Heart left ventricle (tissue), 16 donors: ENCODE measurements around the gene PRKN. TPM values are rescaled to one million over a fixed set of nuclear protein-coding genes. Genes with fewer than 3 reads are reported as not detected.

Source experiments
- ATAC-seq, 4 donors: fragments of 200-7000 bp; cut with Tn5 transposase; one replicate each; pipeline ENCODE4 v1.9.1; 2020 to 2022; ENCODE audit warnings: moderate library complexity in 4 of 4, mild to moderate bottlenecking in 3 of 4, moderate number of reproducible peaks in 1 of 4
- DNase-seq, 5 donors: peaks; one replicate each; pipeline ENCODE4 v3.0.0-alpha.2; 2020
- H3K27ac ChIP-seq, 12 donors: fragments of 200-600 bp; sonication (generic) in 4 of 12; one replicate each; pipeline versions ENCODE4 v1.5.0 to v1.8.0; 2016 to 2022; ENCODE audit warnings: mild to moderate bottlenecking in 2 of 12
- H3K27me3 ChIP-seq, 9 donors: fragments of 200-600 bp; sonication (generic) in 2 of 9; one replicate each; pipeline versions ENCODE4 v1.5.1 to v1.8.0; 2016 to 2022; ENCODE audit warnings: mild to moderate bottlenecking in 3 of 9
- H3K36me3 ChIP-seq, 9 donors: fragments of 200-600 bp; sonication (generic) in 2 of 9; one replicate each; pipeline versions ENCODE4 v1.5.0 to v1.8.0; 2018 to 2022; ENCODE audit warnings: mild to moderate bottlenecking in 2 of 9
- H3K4me1 ChIP-seq, 12 donors: fragments of 200-600 bp; sonication (generic) in 4 of 12; one replicate each; pipeline versions ENCODE4 v1.5.0 to v1.8.0; 2016 to 2022; ENCODE audit warnings: mild to moderate bottlenecking in 3 of 12
- H3K4me3 ChIP-seq, 12 donors: fragments of 200-600 bp; sonication (generic) in 4 of 12; one replicate each; pipeline versions ENCODE4 v1.5.0 to v1.8.0; 2017 to 2022; ENCODE audit warnings: mild to moderate bottlenecking in 9 of 12, moderate library complexity in 4 of 12
- H3K9me3 ChIP-seq, 12 donors: fragments of 200-600 bp; sonication (generic) in 4 of 12; one replicate each; pipeline versions ENCODE4 v1.5.0 to v1.8.0; 2016 to 2022; ENCODE audit warnings: mild to moderate bottlenecking in 1 of 12
- POLR2A ChIP-seq, 2 donors: fragments of 450-650 bp; IDR thresholded peaks; one replicate each; pipeline ENCODE4 v1.6.1; 2017; ENCODE audit warnings: antibody characterized with exemption in 2 of 2, mild to moderate bottlenecking in 2 of 2, moderate library complexity in 2 of 2
- WGBS, 4 donors: extraction: QIAGEN DNeasy Blood & Tissue Kit in 2 of 4; methylation state at CpG; one replicate each; pipeline versions ENCODE4 v1.1.5 to v1.1.7; 2013 to 2018; 5-methylcytosine and 5-hydroxymethylcytosine counted together
- intact Hi-C, 10 donors: fragments of 100-400 bp; cut with DNase I; formaldehyde crosslinking; loops; one replicate each; pipeline versions ENCODE4 v1.11.1 to v1.14.2; 2022
- polyA plus RNA-seq, 2 donors: library from polyadenylated mRNA; stranded (reverse); fragments of 200-250 nt; gene quantifications; one replicate each; pipeline ENCODE4 v1.2.3, GENCODE V29; 2013
- total RNA-seq, 9 donors: library from RNA; depleted of rRNA in 2 of 9; stranded (reverse); fragments of >200 nt in 2 of 9; fragmentation: NEBNext Ultra II Directional in 3 of 9; extraction: Animal tissue kit (Norgen Biotek cat#: 25700) in 3 of 9; gene quantifications; one replicate each; pipeline versions ENCODE4 v1.1.0 to v1.2.4, GENCODE V29; 2016 to 2023
- TF ChIP-seq, protein P1 (sequence below), 12 donors: fragments of 200-600 bp; sonication (generic) in 4 of 12; IDR thresholded peaks; one replicate each; pipeline versions ENCODE4 v1.5.0 to v1.8.0; 2018 to 2022; ENCODE audit warnings: antibody characterized with exemption in 12 of 12, mild to moderate bottlenecking in 5 of 12
- donor health status: ischemic (EF 13 %, LVEDD 7.1; RV severe dilation, severe dysfunction).
- donor health status: healthy with polysubstance abuse.
- donor health status: DM: no; HTN: yes; CAD: no.
- donor health status: DM: no; HTN: no; CAD: no.
- donor health status: ischemic (EF 25% LVEDD 6.9; RV normal size, moderate dysfunction).
- donor health status: ischemic (EF 25% LVEDD 5.7; RV mildly dilated, moderate dysfunction).
- donor health status: healthy.
- donor health status: DM: yes; HTN: yes; CAD: no.
- donor health status: ischemic (EF 35%, LVEDD 5.7; RV mildly dilated, moderate dysfunction).
- donor health status: nonischemic (EF 11% LVEDD 7.7; RV severe dilation, severe dysfunction).
- donor health status: DM: yes; HTN: yes; CAD: no.
- donor health status: PGD.
- donor health status: ischemic (EF 29% LVEDD 5.4; RV normal size, mild dysfunction).
- donor health status: nonischemic (EF 23%, LVEDD 6.1; RV moderate dilation, normal function).

PRKN gene
- total and polyA plus RNA-seq, 11 donors, result 3.4 to 32.5 (median 21.2) TPM

DNA sequence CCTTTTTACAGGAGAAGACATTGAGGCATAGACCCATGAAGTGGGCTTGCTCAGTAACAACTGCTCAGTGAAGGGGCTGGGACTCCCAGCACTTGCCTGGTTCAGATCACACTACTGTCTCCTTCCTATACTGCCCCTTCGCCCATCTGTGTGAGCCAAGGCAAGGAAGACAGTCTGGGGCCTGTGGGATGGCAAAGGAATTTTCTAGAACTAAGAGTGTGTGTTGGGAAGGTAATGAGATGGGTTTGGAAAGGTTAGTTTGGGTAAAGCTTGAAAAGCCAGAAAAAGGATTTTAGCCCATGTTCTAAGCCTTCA lies 1240.4 kb downstream of the PRKN start:
- ATAC-seq (peak in 1 of 4 donors; percentile 19), DNase-seq (no peak)
- intact Hi-C loops, result loop anchor here in 1 of 10 donors (5.0 kb wide), 1 partner anchor 50 kb away; no protein-coding TSS in a partner anchor
- H3K4me3 ChIP-seq, result no peak overlapping the region
- peaks cover 0 to 16% (median 1%) of the 10 kb centered on the region in 12 donors for H3K4me1 ChIP-seq
- no peaks in the 10 kb centered on the region for H3K27me3 ChIP-seq
- TF ChIP-seq POLR2A (IDR thresholded peaks at IDR 0.05), result no peak
- TF ChIP-seq, protein P1, sequence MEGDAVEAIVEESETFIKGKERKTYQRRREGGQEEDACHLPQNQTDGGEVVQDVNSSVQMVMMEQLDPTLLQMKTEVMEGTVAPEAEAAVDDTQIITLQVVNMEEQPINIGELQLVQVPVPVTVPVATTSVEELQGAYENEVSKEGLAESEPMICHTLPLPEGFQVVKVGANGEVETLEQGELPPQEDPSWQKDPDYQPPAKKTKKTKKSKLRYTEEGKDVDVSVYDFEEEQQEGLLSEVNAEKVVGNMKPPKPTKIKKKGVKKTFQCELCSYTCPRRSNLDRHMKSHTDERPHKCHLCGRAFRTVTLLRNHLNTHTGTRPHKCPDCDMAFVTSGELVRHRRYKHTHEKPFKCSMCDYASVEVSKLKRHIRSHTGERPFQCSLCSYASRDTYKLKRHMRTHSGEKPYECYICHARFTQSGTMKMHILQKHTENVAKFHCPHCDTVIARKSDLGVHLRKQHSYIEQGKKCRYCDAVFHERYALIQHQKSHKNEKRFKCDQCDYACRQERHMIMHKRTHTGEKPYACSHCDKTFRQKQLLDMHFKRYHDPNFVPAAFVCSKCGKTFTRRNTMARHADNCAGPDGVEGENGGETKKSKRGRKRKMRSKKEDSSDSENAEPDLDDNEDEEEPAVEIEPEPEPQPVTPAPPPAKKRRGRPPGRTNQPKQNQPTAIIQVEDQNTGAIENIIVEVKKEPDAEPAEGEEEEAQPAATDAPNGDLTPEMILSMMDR (IDR thresholded peaks at IDR 0.05), result no peak
- no peak overlapping the region for H3K27ac ChIP-seq
- no peaks in the 10 kb centered on the region for H3K36me3 ChIP-seq
- WGBS, 4 donors, result 96 to 100% (median 99%) methylated on average over 1 of the region's 1 CpG
- H3K9me3 ChIP-seq, result no peaks in the 10 kb centered on the region

DNA sequence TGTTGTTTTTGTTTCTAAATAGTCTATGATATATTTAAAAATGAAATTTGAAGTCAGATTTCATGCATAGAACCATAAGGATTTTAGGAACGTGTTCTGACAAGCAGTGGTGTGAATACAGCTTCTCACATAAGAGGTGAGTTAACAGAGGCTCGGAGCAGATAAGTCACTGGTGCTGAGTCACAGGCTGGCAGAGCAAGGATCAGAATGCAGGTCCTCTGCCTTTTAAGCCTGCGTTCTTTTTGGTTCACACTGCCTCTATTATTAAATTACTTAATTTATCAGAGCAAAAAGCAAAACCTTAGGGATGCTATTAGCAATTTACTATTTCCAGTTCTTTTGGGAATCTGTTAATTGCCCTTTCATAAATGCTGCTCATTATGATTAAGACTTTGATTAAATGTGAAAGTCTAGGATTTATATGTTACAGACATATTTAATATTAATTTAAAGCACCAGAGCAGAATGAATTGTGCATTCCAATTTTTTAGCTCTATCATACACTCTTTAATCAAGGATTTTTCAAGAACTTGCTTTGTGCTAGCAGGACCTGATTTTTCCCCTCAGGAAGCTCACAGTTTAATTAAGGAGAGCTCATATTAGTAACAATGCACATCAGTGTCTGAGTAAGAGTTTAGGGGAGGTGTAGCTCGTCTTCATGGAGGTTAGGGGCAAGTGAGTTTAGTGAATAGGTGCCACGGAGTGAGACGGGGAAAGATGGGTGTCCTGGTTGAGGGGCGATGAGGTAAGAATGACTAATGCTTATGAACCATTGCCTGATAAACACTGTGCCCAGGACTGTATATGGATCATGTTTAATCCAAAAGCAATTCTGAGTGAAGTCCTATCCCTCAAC lies 1241.0 kb downstream of the PRKN start:
- intact Hi-C loops, result loop anchor here in 1 of 10 donors (5.0 kb wide), 1 partner anchor 49 kb away; no protein-coding TSS in a partner anchor
- no peaks in the 10 kb centered on the region for H3K36me3 ChIP-seq
- TF ChIP-seq, protein P1 (IDR thresholded peaks at IDR 0.05), result no peak
- peak; percentile 65 to 94 (median 86) for ATAC-seq
- WGBS, 4 donors, result 65 to 69% (median 68%) methylated on average over 7 of the region's 7 CpGs
- DNase-seq, result peak in 4 of 5 donors; percentile 27 to 62 (median 46)
- peak overlapping the region in 4 of 12 donors; percentile 13 to 35 (median 16) for H3K27ac ChIP-seq
- H3K4me3 ChIP-seq, result no peak overlapping the region
- no peaks in the 10 kb centered on the region for H3K27me3 ChIP-seq
- H3K9me3 ChIP-seq, result no peaks in the 10 kb centered on the region
- H3K4me1 ChIP-seq, result peaks cover 0 to 21% (median 1%) of the 10 kb centered on the region in 12 donors

DNA sequence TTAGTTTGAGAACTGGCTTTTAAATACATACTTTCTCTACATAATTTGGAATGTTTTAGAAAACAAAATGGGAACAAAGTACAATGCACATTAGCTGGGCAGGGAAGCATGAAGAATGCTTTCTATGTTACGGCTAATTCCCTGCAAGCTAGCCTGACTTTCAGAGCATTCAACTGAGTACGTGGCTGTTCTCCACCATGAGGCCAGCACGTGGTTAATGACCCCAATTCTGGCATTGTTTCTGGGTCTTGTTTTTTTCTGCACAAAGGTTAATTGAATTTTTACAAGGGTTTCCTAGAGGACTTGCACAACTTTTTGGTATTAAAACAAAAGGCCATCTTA lies 1245.1 kb downstream of the PRKN start:
- no peak for TF ChIP-seq POLR2A (IDR thresholded peaks at IDR 0.05)
- TF ChIP-seq, protein P1 (IDR thresholded peaks at IDR 0.05), result no peak
- intact Hi-C loops, result loop anchor here in 2 of 10 donors (5.0 kb wide), 2 partner anchors 35 to 40 kb away; no protein-coding TSS in a partner anchor
- no peak for DNase-seq
- no peaks in the 10 kb centered on the region for H3K36me3 ChIP-seq
- 51 to 71% (median 59%) methylated on average over 3 of the region's 3 CpGs for WGBS, 4 donors
- no peaks in the 10 kb centered on the region for H3K9me3 ChIP-seq
- H3K27ac ChIP-seq, result peak overlapping the region in 2 of 12 donors; percentile 19 to 28
- H3K27me3 ChIP-seq, result no peaks in the 10 kb centered on the region
- peaks cover 0 to 25% (median 4%) of the 10 kb centered on the region in 12 donors for H3K4me1 ChIP-seq
- H3K4me3 ChIP-seq, result no peak overlapping the region
- ATAC-seq, result no peak

DNA sequence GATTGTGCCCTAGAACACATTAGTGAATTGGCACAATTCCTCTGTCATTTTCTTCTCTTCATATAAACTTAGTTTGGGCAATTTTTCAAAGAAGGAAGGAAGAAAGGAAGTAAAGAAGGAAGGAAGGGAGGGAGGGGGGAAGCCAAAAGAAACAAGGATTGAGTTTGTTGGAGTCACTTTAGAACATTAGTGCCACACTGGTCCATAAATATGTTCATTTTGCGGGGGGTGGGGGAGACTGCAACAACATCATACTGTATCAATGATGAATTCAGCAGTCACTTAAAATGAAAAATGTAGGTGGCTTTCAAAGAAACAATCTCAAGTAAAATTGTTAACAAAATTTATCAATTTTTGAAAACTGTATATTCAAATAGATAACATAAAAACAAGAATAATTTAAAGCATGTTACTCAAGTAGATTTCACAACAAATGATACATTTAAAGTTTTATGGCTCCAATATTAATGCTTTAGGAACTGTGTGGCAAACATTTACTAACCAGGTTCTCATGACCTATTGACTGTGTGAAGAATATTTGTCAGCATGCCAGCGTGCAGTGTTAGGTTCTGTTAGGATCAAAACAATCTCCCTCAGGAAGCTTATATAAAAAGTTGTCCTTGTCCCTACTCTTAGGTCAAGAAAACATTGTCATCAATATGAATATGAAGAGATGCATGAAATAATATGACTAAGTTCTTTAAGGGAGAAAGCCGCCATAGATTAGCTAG lies 1245.6 kb downstream of the PRKN start:
- DNase-seq (no peak), ATAC-seq (no peak)
- no peaks in the 10 kb centered on the region for H3K9me3 ChIP-seq
- TF ChIP-seq, protein P1 (IDR thresholded peaks at IDR 0.05), result no peak
- TF ChIP-seq POLR2A (IDR thresholded peaks at IDR 0.05), result no peak
- no peaks in the 10 kb centered on the region for H3K27me3 ChIP-seq
- H3K36me3 ChIP-seq, result no peaks in the 10 kb centered on the region
- WGBS, 4 donors, result 65 to 71% (median 67%) methylated on average over 3 of the region's 3 CpGs
- peak overlapping the region in 1 of 12 donors; percentile 19 for H3K27ac ChIP-seq
- intact Hi-C loops, result loop anchor here in 2 of 10 donors (5.0 kb wide), 2 partner anchors 35 to 40 kb away; no protein-coding TSS in a partner anchor
- H3K4me1 ChIP-seq, result peaks cover 0 to 25% (median 4%) of the 10 kb centered on the region in 12 donors
- no peak overlapping the region for H3K4me3 ChIP-seq
